GM18870 (cell line): ENCODE results near the gene RAD51B.

ENCODE experiments used
- ATAC-seq: cut with Tn5 transposase; IDR thresholded peaks from one replicate; pipeline ENCODE4 v1.9.1; 2021; ENCODE audit warnings: moderate library complexity; ENCODE audit not compliant: unreplicated experiment

Gene RAD51B

DNA sequence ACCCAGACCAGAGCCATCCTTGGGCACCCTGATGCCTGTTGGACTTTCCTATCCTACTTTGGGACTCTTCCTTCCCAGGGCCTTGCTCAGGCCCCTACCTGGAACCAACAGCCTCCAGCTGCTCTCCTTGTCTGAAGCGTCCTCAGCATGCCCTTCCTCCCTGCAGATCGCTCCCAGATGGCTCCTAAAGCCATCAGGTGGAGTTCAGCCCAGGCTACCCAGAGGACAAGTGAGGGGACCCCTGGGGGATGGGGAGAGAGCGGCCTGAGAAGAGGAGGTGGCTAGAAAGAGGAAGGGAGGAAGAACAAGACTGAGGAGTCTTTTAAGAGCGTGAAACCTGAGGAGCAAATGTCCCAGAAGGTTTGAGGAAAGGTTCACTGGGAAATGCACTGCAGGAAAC lies 736.7 kb downstream of the RAD51B start:
- no peak for ATAC-seq

DNA sequence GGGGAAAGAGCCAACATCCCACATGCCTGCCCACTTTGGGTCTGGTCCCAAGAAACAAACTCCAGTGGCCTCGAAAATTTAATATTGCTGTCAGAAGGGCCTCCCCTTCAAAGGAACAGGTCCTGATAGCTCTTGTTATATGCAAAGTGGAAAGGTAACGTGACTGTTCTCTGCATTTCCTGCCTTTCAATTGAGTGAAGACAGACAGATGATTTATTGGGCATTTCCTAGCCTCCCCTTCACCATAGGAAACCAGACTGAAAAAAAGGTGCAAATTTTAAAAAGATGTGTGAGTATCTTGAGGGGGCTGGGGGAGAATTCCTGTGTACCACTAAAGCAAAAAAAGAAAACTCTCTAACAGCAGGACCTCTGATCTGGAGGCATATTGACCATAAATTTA lies 738.1 kb downstream of the RAD51B start:
- no peak for ATAC-seq

DNA sequence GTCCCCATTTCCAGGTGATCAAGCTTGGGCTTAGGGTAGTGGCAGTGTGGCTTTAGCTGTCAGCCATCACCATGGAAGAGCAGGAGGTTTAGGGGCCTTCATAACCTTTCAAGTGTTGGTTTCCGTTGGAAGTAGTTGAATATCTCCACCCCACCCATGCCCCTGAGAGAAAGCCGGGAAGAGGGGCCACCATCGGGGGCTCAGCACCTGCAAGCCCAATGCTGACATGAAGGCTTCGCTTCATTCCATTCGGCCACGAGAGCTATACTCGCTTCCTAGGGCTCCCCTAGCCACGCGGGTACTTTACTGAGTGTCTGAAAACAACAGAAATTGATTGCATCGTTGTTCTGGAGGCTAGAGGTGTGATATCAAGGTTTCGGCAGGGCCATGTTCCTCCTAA lies 738.5 kb downstream of the RAD51B start:
- no peak for ATAC-seq

DNA sequence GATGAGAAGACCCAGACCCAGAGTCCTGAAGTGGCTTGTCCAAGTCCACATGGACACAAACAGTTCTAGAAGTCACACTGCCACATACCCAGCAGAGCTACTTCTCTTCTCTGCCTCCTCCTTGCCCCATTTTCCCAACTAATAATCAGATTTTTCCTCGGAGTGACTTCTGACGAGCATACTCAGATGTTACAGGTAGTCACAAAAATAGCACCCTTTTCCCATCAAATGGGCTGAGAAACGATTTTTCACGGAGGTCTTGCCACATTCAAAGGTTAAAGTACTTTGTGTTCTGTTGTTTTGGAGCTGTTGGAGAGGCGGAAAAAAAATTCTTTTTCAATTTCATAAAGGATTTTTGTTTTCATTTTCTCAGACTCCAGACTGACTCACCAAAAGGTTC lies 740.4 kb downstream of the RAD51B start:
- ATAC-seq = no peak

DNA sequence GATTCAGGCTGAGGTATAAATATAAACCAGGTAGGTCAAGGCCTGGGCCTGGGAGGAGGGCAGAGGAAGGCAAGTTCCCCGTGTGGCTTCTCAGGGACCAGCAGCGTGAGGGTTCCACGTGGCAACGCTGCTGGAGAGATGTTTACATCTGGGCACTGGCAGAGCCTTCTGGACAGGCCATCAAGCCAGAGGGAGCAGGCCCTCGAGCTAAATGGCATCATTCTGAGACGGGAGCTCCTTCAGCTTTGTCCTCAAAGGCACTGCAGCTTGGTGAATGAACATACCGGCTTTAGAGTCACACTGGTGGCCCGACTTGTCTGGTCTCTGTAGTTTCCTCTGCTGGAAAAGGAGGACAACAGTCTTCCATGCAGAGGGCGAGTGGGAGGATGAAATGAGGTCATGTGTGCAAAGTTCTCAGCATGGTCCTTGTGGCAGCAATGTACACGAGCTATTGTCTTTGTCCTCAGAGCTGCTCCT lies 742.0 kb downstream of the RAD51B start:
- ATAC-seq = no peak

DNA sequence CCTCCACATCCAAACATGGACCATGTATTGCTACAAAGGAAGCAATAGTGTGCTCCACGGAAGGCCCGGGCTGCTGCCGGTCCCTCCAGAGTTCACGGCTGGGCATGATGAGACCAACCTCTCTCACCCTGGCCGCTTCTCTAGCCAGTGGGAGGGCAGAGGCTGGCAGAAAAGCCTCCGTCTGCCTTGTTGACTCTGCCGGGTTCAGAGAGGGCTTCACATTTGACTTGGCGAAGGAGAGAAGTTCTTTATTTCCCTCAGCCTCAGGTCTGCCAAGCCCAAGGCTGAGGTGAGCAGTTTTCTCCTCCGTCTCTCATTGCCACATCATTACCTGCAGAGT lies 743.3 kb downstream of the RAD51B start:
- ATAC-seq = no peak

DNA sequence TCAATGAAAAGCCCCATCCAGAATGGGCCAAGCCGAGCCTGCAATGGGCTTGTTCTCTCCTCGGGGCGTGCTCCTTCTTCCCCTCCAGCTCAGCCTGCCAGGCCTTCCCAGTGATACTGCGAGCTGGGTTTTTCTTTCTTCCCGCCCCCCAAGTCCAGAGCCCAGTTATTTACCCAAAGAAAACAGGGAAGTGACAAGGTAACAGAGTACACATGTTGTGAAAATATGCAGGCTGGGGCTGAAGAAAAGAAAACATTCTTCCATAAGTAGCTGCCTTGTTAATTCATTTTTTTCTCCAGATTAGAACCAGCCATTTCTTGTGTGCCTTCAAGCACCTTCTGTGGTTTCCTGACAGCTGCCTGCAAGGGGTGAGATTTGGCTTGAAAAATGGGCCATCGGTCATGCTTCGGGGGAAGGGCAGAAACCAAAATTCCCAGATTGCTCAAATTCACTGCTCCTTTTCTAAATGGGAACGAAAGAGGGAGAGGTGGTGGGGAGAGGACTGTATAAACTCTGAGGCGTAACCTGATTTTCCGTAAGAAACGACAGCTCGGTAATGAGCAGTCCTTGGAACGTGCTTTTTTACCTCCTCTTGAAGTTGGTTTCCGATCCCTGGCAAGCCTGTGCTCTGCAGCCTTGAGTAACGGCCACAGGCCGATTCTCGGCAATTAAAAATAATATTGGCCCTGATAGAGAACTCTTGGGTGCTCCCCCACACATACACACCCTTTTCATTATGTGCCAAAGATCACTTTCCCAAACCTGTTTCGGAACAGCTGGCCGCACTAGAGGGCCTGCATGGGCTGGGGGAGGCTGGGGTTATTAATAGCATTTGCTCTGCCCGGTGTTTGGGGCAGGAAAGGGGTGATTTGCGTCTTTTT lies 743.9 kb downstream of the RAD51B start:
- no peak for ATAC-seq

DNA sequence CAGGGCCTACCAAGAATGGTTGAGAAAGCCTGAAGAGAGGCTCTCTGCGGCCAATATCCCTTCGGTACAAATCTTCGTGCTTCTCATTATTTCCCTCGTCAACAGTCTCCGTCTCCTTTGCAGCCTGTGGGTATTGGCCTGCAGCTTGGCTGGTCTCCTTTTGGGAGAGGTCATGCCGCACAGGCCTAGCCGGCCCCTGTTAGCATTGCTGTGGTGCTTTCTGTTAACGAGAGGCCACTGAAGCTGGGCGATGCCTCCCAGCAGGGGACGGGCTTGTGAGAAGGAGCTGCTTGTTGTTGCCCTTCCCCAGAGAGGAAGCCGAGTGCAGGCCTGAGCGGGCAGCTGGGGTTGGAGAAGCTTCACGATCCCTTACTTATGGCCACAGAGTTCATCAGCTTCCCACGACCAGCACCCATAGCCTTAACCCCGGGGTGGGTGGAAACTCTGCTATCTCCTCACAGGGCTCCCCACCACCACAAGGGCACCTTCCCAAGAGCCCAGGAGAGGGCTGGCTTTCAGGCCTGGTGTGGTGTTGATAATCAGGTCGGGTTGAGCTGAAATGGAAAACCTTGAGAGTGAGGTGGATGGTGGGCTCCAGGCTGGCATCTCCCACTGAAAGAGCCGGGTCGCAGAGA lies 744.7 kb downstream of the RAD51B start:
- no peak for ATAC-seq

DNA sequence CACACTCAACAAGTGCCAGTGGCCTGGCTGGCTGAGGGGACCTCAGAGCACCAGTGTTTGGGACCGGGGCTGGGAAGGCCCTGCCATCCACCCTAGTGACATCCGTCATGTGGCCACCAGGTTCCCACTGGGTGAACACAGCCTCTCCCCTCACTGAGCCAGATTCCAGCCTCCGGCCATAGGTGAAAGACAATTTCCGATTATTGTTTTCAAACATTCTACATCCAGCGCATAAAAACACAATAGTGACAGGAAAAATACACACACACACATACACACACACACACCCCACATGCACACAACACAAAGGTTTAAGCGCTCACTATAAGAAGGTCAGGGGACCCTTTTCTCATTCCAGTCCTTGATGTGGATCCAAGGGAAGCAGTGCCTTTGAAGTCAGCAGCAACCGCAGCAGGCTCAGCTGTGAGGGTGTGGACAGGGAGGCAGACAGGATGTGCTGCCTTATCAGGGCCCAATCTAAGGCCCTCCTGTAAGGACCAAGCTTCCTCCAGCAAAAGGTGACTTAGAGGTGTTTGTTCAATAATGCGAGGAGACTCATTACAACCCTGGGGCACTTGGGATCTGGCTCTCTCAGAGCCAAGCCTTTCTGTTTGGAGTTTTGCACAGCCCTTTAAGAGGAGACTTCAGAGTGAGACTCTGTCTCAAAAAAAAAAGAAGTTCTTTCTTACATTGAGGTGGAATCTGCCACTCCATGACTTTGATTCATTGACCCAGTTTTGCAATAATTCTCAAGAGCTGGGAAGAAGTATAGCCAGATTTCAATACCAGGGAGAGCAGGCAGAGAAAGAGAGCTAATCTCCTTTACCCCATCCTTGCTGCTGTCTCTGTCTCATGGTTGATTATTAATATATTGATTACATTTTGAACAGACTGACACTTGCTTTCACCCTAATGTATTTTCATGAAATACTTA lies 745.5 kb downstream of the RAD51B start:
- no peak for ATAC-seq

DNA sequence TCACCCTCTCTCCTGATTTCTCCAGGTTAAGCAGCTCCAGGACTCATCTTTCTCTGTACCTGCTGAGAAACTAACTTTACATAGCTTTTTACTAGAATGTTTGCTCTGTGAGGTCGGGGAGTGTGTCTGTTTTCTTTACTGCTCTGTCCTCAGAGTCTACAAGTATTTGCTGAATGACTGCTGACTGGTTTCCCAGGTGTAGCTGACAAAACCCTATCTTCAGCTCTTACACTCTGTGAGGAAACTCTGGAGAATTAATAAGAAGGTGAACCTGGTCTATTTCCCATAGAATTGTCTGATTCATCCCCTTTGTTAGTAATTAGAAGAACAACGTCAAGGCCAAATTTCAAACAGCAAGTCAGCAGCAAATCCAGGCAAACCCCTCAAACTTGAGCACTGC lies 746.5 kb downstream of the RAD51B start:
- ATAC-seq = no peak

DNA sequence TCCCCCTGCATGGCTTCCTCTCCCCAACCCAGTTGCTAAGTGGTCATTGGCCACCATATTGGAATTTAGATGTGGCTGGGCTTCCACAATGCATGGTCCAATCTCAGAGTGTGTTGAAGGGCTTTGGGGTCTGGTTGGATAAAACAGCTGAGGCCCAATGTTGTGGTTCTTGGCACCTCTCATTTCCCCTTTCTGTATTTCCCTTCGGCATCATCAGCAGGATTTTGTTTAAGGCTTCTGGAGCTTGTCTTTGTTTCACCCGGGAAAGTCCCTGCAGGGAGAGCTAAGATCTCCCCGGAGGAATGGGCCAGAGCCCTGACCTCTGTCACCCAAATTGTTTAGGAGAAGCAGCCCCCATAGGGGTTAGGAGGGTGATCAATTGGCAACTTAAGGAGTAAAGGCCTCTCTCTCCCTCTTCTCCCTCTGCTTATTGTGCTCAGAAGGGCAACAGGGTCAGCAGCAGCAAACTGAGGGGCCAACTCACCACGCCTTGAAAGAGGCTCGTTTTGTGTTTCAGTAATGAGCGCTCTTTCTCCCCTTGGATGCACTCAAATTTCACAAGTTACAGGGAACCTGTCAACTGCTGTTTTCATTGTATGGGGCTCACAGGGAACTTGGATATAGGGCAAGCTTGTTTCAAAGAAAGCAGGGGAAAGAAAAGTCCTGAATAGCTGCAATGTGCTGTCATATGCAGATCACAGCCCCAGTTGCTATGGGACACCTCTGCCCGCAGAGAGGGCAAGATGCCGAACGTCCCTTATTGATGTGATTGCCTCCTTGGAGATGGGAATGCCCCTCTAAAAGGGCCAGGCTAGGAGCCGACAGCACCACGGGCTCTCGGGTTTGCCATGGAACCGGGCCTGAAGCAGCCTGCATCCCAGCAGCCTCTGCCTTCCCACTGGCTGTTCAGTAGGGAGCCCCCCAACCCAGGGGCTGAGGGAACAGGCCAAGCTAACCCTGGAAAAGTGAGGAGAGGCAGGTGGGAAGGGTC lies 749.6 kb downstream of the RAD51B start:
- ATAC-seq = no peak

DNA sequence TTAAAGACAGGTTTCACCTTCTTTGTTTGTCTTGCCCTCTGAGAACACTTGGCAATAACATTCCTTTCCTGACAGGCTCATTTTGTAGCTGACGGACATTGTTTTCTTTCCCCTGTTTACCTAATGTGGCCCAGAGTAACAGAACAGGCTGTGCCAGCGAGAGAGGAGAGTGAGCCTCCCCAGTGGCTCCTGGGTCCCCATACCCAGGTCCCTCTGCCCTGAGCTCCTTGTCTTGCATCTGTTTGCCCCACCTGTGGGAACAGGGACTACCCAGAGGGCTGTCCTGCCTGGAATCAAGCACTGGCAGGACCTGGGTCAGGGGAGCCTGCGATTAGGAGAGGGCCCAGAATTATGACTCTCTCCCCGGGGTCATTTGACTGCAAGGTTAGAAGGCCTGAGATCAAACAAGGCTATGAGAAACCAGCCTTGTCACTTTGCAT lies 750.4 kb downstream of the RAD51B start:
- no peak for ATAC-seq

DNA sequence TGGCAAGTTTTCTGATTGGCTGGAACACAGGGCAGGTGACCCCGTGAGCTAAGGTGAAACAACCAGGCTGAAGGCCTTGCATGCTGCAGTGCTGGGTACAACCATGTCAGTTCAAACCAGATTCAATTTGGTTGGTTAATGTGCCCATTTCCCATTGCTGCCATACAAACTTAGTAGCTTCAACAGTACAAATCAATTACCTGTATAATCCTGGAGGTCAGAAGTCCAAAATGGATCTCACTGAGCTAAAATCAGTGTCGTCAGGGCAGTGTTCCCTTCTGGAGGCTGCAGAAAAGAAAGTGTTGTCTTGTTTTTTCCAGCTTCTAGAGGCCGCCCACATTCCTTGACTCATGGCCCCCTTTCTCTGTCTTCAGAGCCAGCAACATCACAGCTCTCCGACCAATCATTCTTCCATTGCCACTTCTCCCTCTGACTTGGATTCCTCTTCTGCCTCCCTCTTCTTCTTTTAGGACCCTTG lies 751.6 kb downstream of the RAD51B start:
- no peak for ATAC-seq

DNA sequence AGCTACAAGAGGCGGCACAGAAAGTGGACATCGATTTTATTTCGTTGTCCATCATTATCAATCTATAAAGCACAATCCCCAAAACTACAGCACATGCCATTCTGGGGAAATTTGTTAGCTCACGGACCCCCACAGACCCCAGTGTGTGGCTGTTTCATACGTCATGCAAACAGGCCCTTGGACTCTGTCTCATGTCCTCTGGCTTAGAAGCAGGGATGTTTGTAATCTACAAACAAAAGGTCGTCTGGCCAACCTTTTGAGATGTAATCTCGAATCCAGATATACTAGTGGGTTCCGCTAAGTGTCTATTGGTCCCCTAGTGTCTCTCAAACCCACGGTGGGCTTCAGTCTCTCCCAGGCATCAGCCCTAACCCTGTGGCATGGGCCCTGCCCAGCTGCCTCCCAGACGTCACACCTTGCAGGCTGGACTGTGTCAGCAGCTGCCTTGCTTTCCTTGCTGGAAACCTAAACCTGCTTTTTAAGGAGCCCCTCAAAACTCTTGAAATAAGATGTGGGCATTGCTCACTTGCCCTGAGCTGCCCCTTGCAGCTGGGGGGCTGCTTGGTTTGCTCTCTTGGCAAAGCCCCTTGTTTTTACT lies 752.4 kb downstream of the RAD51B start:
- ATAC-seq = no peak

DNA sequence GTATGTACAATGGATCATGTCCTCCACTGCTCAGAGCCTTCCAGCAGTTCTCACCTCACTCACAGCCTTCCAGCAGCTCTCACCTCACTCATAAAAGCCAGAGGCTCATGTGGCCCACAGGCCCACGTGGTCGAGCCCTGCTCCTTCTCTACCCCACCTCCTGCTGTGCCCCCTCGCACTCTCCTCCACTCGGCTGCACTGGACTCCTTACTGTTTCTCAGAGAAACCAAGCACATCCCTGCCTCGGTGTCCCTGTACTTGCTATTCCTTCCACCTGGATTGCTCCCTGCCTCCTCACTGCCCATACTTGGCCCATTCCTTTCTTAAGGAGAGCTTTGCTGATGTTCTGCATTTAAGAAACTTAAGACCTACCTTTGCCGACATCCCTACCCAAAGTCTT lies 753.5 kb downstream of the RAD51B start:
- ATAC-seq = no peak

DNA sequence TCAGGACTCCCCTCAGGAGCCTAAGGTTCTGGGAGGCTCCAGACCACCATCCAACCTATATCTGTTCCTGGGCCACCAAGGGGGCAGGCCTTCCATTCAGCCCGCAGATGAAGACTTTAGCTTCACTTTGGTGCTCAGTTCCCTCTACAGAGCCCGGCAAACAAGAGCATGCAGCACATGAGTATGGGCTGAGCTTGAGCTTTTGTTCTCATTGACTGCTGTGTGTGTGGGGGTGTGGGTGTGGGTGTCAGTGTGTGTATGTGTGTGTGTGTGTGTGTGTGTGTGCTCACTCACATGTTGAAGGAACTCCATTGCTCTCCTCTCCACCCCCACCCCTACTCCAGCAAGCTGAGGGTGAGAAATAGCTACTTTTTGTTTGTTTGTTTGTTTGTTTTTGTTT lies 754.1 kb downstream of the RAD51B start:
- no peak for ATAC-seq

DNA sequence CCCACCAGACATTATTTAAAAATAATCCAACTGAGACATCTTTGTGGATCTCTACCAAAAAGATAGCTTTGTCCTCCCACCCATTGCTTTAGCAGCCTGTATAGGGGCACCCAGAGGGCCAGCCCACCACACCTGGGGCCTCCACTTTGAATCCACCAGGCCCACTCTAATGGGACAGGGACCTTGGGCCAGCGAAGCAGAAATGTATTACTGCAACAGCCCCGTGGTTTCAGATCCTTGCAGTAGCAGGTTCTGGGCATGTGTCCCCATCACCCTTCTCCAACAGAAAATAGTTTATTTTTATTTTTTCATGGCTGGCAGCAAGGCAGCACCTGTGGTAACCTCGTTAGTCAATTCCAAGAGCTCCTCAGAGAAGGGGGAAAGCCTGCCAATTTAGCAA lies 754.9 kb downstream of the RAD51B start:
- no peak for ATAC-seq

DNA sequence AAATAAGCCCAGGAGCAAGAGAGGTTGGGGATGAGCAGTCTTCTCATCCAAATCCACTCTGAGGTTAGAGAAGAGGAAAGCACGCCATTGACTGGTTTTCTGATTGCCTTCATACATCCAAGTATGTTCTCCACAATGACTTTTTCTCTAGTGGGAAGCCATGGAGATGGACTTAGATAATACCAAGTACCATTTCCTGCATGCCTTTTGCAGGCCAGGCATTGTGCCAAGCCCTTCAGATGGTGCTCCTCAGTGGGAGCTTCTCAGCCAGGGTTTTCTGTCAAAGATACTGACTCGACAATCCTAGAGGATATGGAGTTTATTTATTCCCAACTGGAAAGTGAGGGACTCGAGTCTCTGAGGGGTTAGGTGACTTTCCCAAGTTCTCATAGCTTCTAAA lies 755.3 kb downstream of the RAD51B start:
- ATAC-seq = no peak

DNA sequence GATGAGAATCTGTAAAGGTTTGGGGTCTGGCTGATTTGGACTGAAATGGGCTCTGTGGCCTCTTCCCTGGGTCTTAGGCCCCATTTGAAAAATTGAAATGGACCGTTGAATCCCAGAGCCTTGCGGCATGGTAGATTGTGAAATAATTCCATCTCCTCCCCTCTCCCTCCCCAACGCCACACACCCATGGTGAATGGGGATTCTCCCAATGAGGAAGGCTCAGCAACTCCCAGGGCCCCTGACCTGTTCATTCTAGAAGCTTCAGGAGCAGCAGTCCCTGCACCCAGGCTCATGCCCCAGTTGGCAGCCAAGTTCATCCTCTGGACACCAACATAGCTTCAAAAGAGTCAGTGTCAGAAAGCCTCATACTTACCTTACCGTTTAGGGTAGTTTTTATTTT lies 755.8 kb downstream of the RAD51B start:
- no peak for ATAC-seq

DNA sequence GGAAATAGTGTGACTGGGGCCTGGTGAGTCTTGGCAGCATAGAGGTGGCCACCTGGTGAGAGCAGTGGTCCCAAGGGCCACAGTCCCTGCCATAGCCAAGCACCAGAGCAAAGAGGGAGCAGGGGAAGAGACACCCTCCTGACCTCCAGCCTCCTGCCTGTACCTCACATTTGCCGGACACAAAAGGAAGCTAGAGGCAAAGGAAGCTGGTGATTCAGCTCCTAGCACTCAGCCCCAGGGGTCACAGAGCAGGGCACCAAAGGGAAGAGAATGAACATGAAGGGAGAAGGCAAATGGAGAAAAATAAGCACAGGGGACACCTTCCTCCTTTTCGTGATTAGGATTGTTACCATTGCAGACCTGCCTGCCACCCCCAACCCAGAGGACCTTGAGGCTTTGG lies 756.5 kb downstream of the RAD51B start:
- no peak for ATAC-seq
